Nephron progenitor cell (in vitro differentiated cells): ENCODE measurements around the gene PSRC1.

Source experiments
- DNase-seq: peaks from one replicate; pipeline ENCODE4 v3.0.0; 2021
- H3K27ac Mint-ChIP-seq: 2 replicates; pipeline ENCODE4 v1.8.0; 2021; ENCODE audit warnings: mild to moderate bottlenecking, moderate library complexity, mixed read lengths
- H3K27me3 Mint-ChIP-seq: 2 replicates; pipeline ENCODE4 v1.8.0; 2021; ENCODE audit warnings: mild to moderate bottlenecking, low read depth, mixed read lengths; ENCODE audit not compliant: poor library complexity
- H3K36me3 Mint-ChIP-seq: 2 replicates; pipeline ENCODE4 v1.8.0; 2021; ENCODE audit warnings: low read depth, mixed read lengths
- H3K4me1 Mint-ChIP-seq: 2 replicates; pipeline ENCODE4 v1.8.0; 2021; ENCODE audit warnings: mixed read lengths
- H3K4me3 Mint-ChIP-seq: 2 replicates; pipeline ENCODE4 v1.8.0; 2021; ENCODE audit warnings: mild to moderate bottlenecking, moderate library complexity, mixed read lengths
- H3K9me3 Mint-ChIP-seq: 2 replicates; pipeline ENCODE4 v1.8.0; 2021; ENCODE audit warnings: mild to moderate bottlenecking, moderate library complexity, mixed read lengths
- TF ChIP-seq, protein P1 (sequence below): fragments of 200-600 bp; sonication (generic); IDR thresholded peaks from 2 replicates; pipeline ENCODE4 v1.5.0; 2021; ENCODE audit warnings: antibody characterized with exemption

Gene PSRC1

GRCh38 chr1:109282497-109282951 is 421 bp downstream of the PSRC1 start:
- H3K27ac Mint-ChIP-seq, result no peak overlapping the region

DNA sequence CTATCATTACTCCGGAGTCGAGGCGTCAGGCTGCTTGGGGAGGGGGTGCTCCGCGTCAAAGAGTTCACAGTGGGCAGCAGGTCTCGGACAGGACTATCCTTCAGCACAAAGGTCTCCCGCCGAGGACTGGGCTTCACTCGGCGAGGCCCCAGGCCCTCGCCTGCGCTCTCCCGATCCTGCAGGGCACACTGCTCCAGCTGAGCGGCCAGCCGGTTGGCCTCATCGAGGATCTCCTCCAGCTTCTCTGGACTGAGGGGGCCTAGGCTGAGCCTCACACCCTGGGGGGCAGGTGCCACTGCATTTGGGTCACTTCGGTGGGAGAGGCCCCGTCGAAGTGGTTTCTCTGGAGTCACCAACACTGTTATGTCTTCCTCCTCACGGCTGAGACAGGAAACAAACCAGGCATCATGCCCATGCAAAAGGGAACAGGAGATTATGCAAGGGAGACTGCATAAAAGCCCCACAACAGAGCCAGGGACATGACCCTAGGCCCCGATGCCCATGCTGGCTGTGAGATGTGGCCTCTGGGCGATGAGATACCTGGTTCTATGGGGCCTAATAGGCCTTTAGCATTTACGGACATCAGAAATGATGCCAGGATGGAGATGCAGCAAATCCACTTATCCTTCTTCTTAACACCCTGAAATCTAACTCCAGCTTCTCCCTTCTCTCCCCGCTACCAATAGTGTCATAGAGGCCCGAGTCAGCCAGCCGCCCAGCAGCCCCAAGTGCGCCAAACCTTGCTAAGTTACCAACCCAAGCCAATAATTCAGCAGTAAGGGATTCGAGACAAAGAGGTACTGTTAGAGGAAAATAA is 1.1 kb downstream of the PSRC1 start:
- H3K36me3 Mint-ChIP-seq, result peaks cover 26% of the 10 kb centered on the region
- no peak for DNase-seq
- peaks cover 65% of the 10 kb centered on the region for H3K4me1 Mint-ChIP-seq
- TF ChIP-seq, protein P1, sequence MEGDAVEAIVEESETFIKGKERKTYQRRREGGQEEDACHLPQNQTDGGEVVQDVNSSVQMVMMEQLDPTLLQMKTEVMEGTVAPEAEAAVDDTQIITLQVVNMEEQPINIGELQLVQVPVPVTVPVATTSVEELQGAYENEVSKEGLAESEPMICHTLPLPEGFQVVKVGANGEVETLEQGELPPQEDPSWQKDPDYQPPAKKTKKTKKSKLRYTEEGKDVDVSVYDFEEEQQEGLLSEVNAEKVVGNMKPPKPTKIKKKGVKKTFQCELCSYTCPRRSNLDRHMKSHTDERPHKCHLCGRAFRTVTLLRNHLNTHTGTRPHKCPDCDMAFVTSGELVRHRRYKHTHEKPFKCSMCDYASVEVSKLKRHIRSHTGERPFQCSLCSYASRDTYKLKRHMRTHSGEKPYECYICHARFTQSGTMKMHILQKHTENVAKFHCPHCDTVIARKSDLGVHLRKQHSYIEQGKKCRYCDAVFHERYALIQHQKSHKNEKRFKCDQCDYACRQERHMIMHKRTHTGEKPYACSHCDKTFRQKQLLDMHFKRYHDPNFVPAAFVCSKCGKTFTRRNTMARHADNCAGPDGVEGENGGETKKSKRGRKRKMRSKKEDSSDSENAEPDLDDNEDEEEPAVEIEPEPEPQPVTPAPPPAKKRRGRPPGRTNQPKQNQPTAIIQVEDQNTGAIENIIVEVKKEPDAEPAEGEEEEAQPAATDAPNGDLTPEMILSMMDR, result no peak
- H3K27ac Mint-ChIP-seq, result no peak overlapping the region
- H3K9me3 Mint-ChIP-seq, result peaks cover 2% of the 10 kb centered on the region
- peak overlapping the region; percentile 100 for H3K4me3 Mint-ChIP-seq
- no peaks in the 10 kb centered on the region for H3K27me3 Mint-ChIP-seq

More at GRCh38 chr1:109282497-109282951, 421 bp downstream of the PSRC1 start:
- peaks cover 59% of the 10 kb centered on the region for H3K4me1 Mint-ChIP-seq
- TF ChIP-seq, protein P1, result no peak
- H3K9me3 Mint-ChIP-seq, result peaks cover 4% of the 10 kb centered on the region
- H3K4me3 Mint-ChIP-seq, result peak overlapping the region; percentile 100
- H3K27me3 Mint-ChIP-seq, result no peaks in the 10 kb centered on the region
- DNase-seq, result no peak
- H3K36me3 Mint-ChIP-seq, result peaks cover 26% of the 10 kb centered on the region

GRCh38 chr1:109280862-109281261 is 2.1 kb downstream of the PSRC1 start:
- no peak for DNase-seq
- Mint-ChIP-seq H3K36me3 (peaks cover 26% of the 10 kb centered on the region), H3K4me1 (peaks cover 75% of the 10 kb centered on the region), H3K27ac (peak overlapping the region; percentile 91), H3K27me3 (no peaks in the 10 kb centered on the region), H3K9me3 (no peaks in the 10 kb centered on the region), H3K4me3 (peak overlapping the region; percentile 100)
- TF ChIP-seq, protein P1, result no peak

DNA sequence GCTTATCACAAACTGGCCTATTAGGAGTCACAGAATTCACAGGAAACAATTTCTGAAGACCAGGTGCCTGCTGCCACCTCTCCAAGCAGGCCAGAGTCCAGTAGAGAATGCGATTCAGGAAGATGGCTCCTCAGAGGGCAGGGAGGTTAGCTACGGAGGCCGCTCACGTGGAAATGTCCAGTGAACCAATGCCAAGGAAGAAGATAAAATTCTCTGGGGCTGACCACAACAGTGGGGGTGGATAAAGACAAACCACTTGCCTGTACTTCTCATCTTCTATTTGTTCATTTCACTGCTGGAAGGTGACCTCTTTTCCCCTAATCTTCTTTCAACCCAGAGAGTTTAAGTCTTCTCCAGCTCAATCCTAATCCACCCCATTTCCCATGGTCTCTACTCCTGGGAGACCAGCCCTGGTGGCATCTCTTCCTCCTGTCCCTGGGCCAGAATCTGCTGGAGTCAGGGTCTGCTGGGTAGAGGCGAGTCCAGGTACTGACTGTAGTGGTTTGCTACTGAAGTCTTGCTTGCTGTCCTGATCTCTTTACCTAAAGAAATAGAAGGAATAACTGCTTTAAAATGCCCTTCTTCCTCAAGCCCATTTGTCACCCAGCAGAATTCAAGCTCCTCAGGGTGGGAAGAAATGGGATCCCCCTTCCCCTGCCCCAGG is 3.2 kb downstream of the PSRC1 start:
- Mint-ChIP-seq H3K27me3 (no peaks in the 10 kb centered on the region), H3K4me3 (peak overlapping the region; percentile 68), H3K27ac (peak overlapping the region; percentile 85), H3K36me3 (peaks cover 26% of the 10 kb centered on the region), H3K4me1 (peaks cover 86% of the 10 kb centered on the region), H3K9me3 (no peaks in the 10 kb centered on the region)
- TF ChIP-seq, protein P1, result no peak
- DNase-seq, result no peak

DNA sequence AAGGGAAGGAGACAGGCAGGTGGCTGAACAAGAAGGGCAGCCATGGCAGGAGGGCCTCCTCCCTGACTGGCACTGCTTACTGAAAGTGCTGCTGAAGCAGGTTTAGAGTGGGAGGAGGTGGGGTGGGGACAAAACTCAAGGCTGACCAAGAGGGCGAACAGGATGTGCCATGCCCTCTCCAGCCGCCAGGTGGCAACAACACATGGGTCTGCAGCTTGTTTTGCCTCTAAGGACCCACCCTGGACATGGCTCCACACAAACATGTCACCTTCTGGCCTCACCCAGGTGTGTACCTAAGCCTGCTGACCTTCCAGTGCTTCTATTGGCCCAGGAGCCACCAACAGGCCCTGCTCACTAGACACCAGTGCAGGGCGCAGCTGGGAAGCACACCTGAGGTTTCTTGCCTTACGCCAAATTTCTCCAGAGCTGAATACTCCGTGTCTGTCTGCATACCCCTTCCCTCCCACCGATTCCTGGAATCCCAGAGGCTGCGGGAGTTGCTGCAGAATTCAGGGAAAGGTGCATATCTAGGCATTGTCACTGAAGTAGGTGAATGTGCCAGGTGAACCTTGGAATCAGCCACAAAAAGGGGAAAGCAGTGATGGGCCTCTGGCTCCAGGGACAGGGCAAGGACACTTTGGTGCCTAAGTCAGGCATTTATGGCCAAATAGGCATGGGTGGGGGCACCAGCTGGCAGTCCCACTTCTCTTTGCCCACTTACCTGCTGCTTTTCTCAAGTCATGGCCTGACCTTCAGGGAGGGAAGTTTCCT is 5.3 kb downstream of the PSRC1 start:
- DNase-seq, result peak; percentile 83
- Mint-ChIP-seq H3K4me3 (no peak overlapping the region), H3K27ac (no peak overlapping the region), H3K4me1 (peaks cover 87% of the 10 kb centered on the region), H3K9me3 (no peaks in the 10 kb centered on the region), H3K27me3 (no peaks in the 10 kb centered on the region), H3K36me3 (peaks cover 32% of the 10 kb centered on the region)
- TF ChIP-seq, protein P1, result peak; percentile 93
